NT2/D1 (cell line): ENCODE measurements around the gene RPS6KB2.

Experiments
- YY1 ChIP-seq: IDR thresholded peaks from 2 replicates; pipeline ENCODE4 v1.6.1; 2011; ENCODE audit not compliant: insufficient read length, insufficient read depth
- ZNF274 ChIP-seq: IDR thresholded peaks from 2 replicates; pipeline ENCODE4 v1.6.1; 2011; ENCODE audit warnings: mild to moderate bottlenecking, low read depth, low read length

DNA sequence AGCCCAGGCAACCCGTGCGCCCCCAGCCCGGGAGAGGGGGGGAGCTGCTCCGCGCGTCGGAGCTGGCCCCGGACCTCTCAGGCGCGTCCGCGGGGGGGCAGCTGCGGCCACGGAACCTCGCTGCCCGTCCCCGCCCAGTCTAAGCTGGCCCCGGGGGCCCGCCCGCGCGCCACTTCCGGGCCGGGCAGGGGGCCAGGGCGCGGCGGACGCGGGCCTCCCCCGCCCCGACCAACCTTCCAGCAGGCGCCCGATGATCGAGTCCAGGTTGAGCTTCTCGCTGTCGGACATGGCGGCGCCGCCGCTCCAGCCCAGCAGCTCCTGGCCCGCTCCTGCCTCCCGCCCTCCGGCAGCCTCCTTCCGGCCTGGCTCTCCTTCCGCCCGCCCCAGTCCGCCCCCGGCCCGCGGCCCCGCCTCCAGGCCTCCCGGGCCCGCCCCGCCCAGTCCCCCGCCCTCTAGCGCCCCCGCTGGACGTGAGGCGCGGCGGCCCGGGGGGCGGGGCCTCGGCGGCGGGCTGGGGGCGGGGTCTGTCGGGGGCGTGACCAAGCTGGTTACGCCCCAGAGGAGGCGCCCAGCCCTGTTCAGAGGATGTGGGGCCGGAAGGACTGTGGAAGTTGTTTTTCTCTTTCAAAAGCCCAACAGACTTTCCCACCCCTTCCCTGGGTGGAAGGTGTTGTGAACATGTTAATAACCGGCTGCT is 26.7 kb upstream of the RPS6KB2 start, which contains the start of gene PPP1CA:
- TF ChIP-seq YY1 (no peak), ZNF274 (no peak)
